K562 (cell line): ENCODE measurements around the gene MT1X. TPM values are rescaled to one million over a fixed set of nuclear protein-coding genes. Genes with fewer than 3 reads are reported as not detected.

Experiments
- ATAC-seq: fragments of 200-7000 bp; cut with Tn5 transposase; 3 replicates; pipeline ENCODE4 v1.9.1; 2020; ENCODE audit warnings: moderate library complexity
- BruUV-seq: library from RNA; stranded (reverse); fragments of 400-500 nt; replicated peaks from 2 replicates; lab custom pipeline; 2021; lab: Mats Ljungman, UMichigan
- CTCF ChIA-PET: fragments of 300-600 bp; formaldehyde crosslinking; extraction: SDS; loops from one replicate; lab custom pipeline; 2021; ENCODE audit warnings: low intra/inter-chr PET ratio; lab: Yijun Ruan, JAX
- POLR2A ChIA-PET: fragments of 300-600, 350-650 bp; sonication (Branson Sonifier 250); formaldehyde crosslinking; extraction: SDS; loops from one replicate; lab custom pipeline; 2021; ENCODE audit warnings: antibody characterized with exemption, inconsistent platforms; lab: Yijun Ruan, JAX
- DNase-seq, 4 experiments: peaks; one replicate each; pipeline versions ENCODE4 v3.0.0 to v3.0.0-alpha.2; 2011 to 2018; ENCODE audit warnings: low spot score in 3 of 4, mixed read lengths in 3 of 4; ENCODE audit errors: extremely low read depth in 1 of 4
- FAIRE-seq: peaks from 2 replicates; lab custom pipeline; 2011; peaks lifted over from hg19 to GRCh38; lab: Jason Lieb, UNC
- H2AFZ ChIP-seq: 2 replicates; pipeline ENCODE4 v1.6.0; 2011; ENCODE audit warnings: low read depth, low read length, control low read depth, inconsistent platforms
- H3K27ac ChIP-seq: fragments of 200-600 bp; 3 replicates; pipeline ENCODE4 v1.8.0; 2011; ENCODE audit warnings: low read depth, mild to moderate bottlenecking, control low read depth, inconsistent platforms, low read length, moderate library complexity, mixed read lengths; ENCODE audit errors: extremely low read depth
- H3K27me3 ChIP-seq, 2 experiments: fragments of 300-600 bp in 1 of 2; 2 replicates in 1 of 2; 3 replicates in 1 of 2; pipeline versions ENCODE4 v1.6.0 to v1.8.0; 2011; ENCODE audit warnings: inconsistent platforms in 2 of 2, low read length in 2 of 2, mild to moderate bottlenecking in 1 of 2, mixed read lengths in 1 of 2, moderate library complexity in 1 of 2; ENCODE audit not compliant: control insufficient read depth in 2 of 2, insufficient read depth in 2 of 2
- H3K36me3 ChIP-seq: fragments of 300-600 bp; 3 replicates; pipeline ENCODE4 v1.8.0; 2011; ENCODE audit warnings: mild to moderate bottlenecking, low read length, inconsistent platforms; ENCODE audit not compliant: control insufficient read depth, insufficient read depth
- H3K4me1 ChIP-seq, 2 experiments: fragments of 200-600 bp in 1 of 2; replicated peaks in 1 of 2; 2 replicates in 1 of 2; 3 replicates in 1 of 2; pipeline versions ENCODE4 v1.5.1 to v1.8.0; 2011; ENCODE audit warnings: inconsistent platforms in 2 of 2, low read length in 2 of 2, mild to moderate bottlenecking in 1 of 2, mixed read lengths in 1 of 2, moderate library complexity in 1 of 2; ENCODE audit not compliant: control insufficient read depth in 2 of 2, insufficient read depth in 2 of 2
- H3K4me2 ChIP-seq: 2 replicates; pipeline ENCODE4 v1.6.1; 2011; ENCODE audit warnings: low read length, control low read depth, inconsistent platforms, mixed read lengths; ENCODE audit not compliant: insufficient read depth
- H3K4me3 ChIP-seq: fragments of 200-600 bp; sonication (generic), shearing (Covaris generic); 2 replicates; pipeline ENCODE4 v1.5.1; 2016; ENCODE audit warnings: control low read depth, inconsistent platforms
- H3K79me2 ChIP-seq: fragments of 200-600 bp; 3 replicates; pipeline ENCODE4 v1.8.0; 2011; ENCODE audit warnings: low read length, inconsistent platforms; ENCODE audit not compliant: control insufficient read depth, insufficient read depth
- H3K9ac ChIP-seq, 2 experiments: 2 replicates each; pipeline versions ENCODE4 v1.6.0 to v1.6.1; 2011; ENCODE audit warnings: low read depth in 2 of 2, low read length in 2 of 2, control low read depth in 1 of 2, inconsistent platforms in 1 of 2, mild to moderate bottlenecking in 1 of 2, mixed read lengths in 1 of 2; ENCODE audit not compliant: insufficient read depth in 1 of 2
- H3K9me1 ChIP-seq: one replicate; pipeline ENCODE4 v1.6.0; 2011; ENCODE audit warnings: inconsistent platforms, mild to moderate bottlenecking, low read length, moderate library complexity; ENCODE audit not compliant: control insufficient read depth, insufficient read depth
- H3K9me3 ChIP-seq: replicated peaks from 2 replicates; pipeline ENCODE4 v1.5.1; 2011; ENCODE audit warnings: low read depth, low read length, inconsistent platforms; ENCODE audit not compliant: control insufficient read depth, insufficient read depth
- H4K20me1 ChIP-seq: replicated peaks from 2 replicates; pipeline ENCODE4 v1.6.1; 2011; ENCODE audit warnings: low read length, inconsistent platforms, mixed read lengths; ENCODE audit not compliant: control insufficient read depth, insufficient read depth
- BRCA1 ChIP-seq, 2 experiments: fragments of 450-650 bp in 1 of 2; sonication (generic) in 1 of 2; formaldehyde crosslinking in 1 of 2; IDR thresholded peaks; 2 replicates each; pipeline versions ENCODE4 v1.5.0 to v1.6.1; 2017 to 2020; ENCODE audit warnings: mild to moderate bottlenecking in 1 of 2, missing genetic modification reagents in 1 of 2
- EGR1 ChIP-seq: fragments of 450-650 bp; conservative IDR thresholded peaks from 2 replicates; pipeline ENCODE4 v1.6.1; 2017; ENCODE audit warnings: mild to moderate bottlenecking
- KAT7 ChIP-seq: sonication (generic); formaldehyde crosslinking; IDR thresholded peaks from 2 replicates; pipeline ENCODE4 v1.8.0; 2022; ENCODE audit warnings: missing genetic modification reagents, mild to moderate bottlenecking, borderline replicate concordance
- KDM2B ChIP-seq: fragments of 250-450 bp; sonication (Bioruptor Pico); IDR thresholded peaks from 2 replicates; pipeline ENCODE4 v1.8.0; 2021; ENCODE audit warnings: mild to moderate bottlenecking, moderate library complexity
- NFRKB ChIP-seq: fragments of 450-650 bp; IDR thresholded peaks from 2 replicates; pipeline ENCODE4 v1.6.1; 2016; ENCODE audit warnings: low read depth
- SMARCB1 ChIP-seq: IDR thresholded peaks from 2 replicates; pipeline ENCODE4 v1.6.1; 2011; ENCODE audit warnings: improper control_type of control experiment, low read depth; ENCODE audit not compliant: insufficient read length
- STAG1 ChIP-seq: sonication (generic); formaldehyde crosslinking; IDR thresholded peaks from 2 replicates; pipeline ENCODE4 v1.5.0; 2020; ENCODE audit warnings: missing genetic modification reagents, borderline replicate concordance
- TCF3 ChIP-seq: sonication (generic); formaldehyde crosslinking; IDR thresholded peaks from 2 replicates; pipeline ENCODE4 v1.4.0; 2020; ENCODE audit warnings: mild to moderate bottlenecking, missing genetic modification reagents
- TFAM ChIP-seq: fragments of 250-450 bp; sonication (Bioruptor Pico); conservative IDR thresholded peaks from 2 replicates; pipeline ENCODE4 v1.5.0; 2021; ENCODE audit warnings: mild to moderate bottlenecking, moderate library complexity
- ZZZ3 ChIP-seq: fragments of 450-650 bp; IDR thresholded peaks from 2 replicates; pipeline ENCODE4 v1.6.1; 2016; ENCODE audit warnings: antibody characterized with exemption, mild to moderate bottlenecking, moderate library complexity
- WGBS: fragments of 100-300 bp; shearing (Covaris generic); methylation state at CpG from one replicate; pipeline ENCODE4 v1.1.6; 2016; ENCODE audit warnings: low coverage, mixed read lengths; ENCODE audit not compliant: insufficient coverage; ENCODE audit errors: missing lambda C conversion rate; 5-methylcytosine and 5-hydroxymethylcytosine counted together
- in situ Hi-C: fragments of 300-500 bp; cut with MboI; formaldehyde crosslinking; loops from 4 replicates; pipeline ENCODE4 v1.15.0; 2018; ENCODE audit warnings: inconsistent platforms, mixed read lengths
- intact Hi-C: fragments of 100-400 bp; cut with micrococcal nuclease; formaldehyde crosslinking; loops from 2 replicates; pipeline ENCODE4 v1.14.2; 2022
- polyA plus RNA-seq, 8 experiments: library from polyadenylated mRNA; depleted of rRNA in 4 of 8; stranded (reverse) in 5 of 8; unstranded in 3 of 8; fragments of >200 nt; fragmentation: Nextera tagmentation in 2 of 8; fragmentation: Illumina TruSeq in 1 of 8; extraction: Ambion mirVana in 2 of 8; extraction: Trizol in 1 of 8; gene quantifications; 2 replicates each; pipeline versions ENCODE4 v1.2.1 to v1.2.3, GENCODE V29; 2011 to 2014; ENCODE audit warnings: inconsistent platforms in 1 of 8, missing spikeins in 1 of 8
- total RNA-seq, 7 experiments: library from RNA; depleted of rRNA in 6 of 7; stranded (reverse); fragments of >200 nt in 6 of 7; fragmentation: Illumina TruSeq in 2 of 7; extraction: Trizol in 2 of 7; gene quantifications; 2 replicates each; pipeline versions ENCODE4 v1.2.1 to v1.2.3, GENCODE V29; 2011 to 2021; ENCODE audit warnings: low replicate concordance in 1 of 7
- TF ChIP-seq, protein P1 (sequence below): fragments of 450-650 bp; IDR thresholded peaks from 2 replicates; pipeline ENCODE4 v1.6.1; 2018; ENCODE audit not compliant: partially characterized antibody

Gene MT1X
- total and polyA plus RNA-seq, 9 of the 15 experiments (the other 6 are each of a cell fraction or from before 2014, with no cell fraction given), result 4.9 to 22.8 (median 8.7) TPM

DNA sequence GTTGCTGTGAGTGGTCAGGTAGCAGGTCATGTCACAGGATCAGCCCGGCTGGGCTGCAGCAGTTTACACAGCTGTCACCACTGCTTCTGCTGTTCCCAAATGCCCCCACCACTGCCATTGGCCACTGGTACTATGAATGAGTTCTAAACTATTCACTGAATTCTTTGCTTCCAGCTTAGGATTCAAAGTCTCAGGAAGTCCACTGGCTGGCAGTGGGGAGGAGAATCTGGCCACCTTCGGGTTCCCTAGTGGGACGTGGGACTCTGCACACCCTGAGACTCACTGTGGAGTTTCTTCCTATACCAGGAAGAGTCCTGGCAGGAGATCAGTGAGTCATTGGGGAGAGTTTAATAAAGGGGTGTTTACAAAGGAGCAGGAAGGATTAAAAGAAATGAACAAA, 6.9 kb downstream of the MT1X start:
- no peak for FAIRE-seq
- POLR2A ChIA-PET, result interaction anchor here (1.0 kb wide), 1 partner anchor 78 kb away, joined by 3 read pairs; no protein-coding TSS in a partner anchor

More for the DNA sequence above, 6.9 kb downstream of the MT1X start:
- Histone ChIP-seq H3K4me3 (no peak overlapping the region), H3K9ac (no peak overlapping the region), H3K27ac (no peak overlapping the region), H3K9me3 (no peaks in the 10 kb centered on the region), H3K4me2 (no peak overlapping the region), H3K9me1 (no peaks in the 10 kb centered on the region), H2AFZ (no peak overlapping the region), H4K20me1 (no peaks in the 10 kb centered on the region), H3K79me2 (no peaks in the 10 kb centered on the region), H3K36me3 (no peaks in the 10 kb centered on the region), H3K27me3 (peaks cover 7 to 36% of the 10 kb centered on the region in 2 experiments; a peak in 4 of 5 replicates), H3K4me1 (no peaks in the 10 kb centered on the region; a peak in 1 of 5 replicates)
- DNase-seq (no peak), ATAC-seq (no peak)
- no peak for TF ChIP-seq TFAM (CRISPR knock-in tag)
- TF ChIP-seq ZZZ3, result no peak
- TF ChIP-seq NFRKB, result no peak
- TF ChIP-seq KDM2B (CRISPR knock-in tag), result no peak
- TF ChIP-seq BRCA1 (IDR thresholded peaks at IDR 0.05), result no peak
- TF ChIP-seq BRCA1 (CRISPR knock-in tag; IDR thresholded peaks at IDR 0.05), result no peak
- no peak for TF ChIP-seq EGR1
- TF ChIP-seq, protein P1, sequence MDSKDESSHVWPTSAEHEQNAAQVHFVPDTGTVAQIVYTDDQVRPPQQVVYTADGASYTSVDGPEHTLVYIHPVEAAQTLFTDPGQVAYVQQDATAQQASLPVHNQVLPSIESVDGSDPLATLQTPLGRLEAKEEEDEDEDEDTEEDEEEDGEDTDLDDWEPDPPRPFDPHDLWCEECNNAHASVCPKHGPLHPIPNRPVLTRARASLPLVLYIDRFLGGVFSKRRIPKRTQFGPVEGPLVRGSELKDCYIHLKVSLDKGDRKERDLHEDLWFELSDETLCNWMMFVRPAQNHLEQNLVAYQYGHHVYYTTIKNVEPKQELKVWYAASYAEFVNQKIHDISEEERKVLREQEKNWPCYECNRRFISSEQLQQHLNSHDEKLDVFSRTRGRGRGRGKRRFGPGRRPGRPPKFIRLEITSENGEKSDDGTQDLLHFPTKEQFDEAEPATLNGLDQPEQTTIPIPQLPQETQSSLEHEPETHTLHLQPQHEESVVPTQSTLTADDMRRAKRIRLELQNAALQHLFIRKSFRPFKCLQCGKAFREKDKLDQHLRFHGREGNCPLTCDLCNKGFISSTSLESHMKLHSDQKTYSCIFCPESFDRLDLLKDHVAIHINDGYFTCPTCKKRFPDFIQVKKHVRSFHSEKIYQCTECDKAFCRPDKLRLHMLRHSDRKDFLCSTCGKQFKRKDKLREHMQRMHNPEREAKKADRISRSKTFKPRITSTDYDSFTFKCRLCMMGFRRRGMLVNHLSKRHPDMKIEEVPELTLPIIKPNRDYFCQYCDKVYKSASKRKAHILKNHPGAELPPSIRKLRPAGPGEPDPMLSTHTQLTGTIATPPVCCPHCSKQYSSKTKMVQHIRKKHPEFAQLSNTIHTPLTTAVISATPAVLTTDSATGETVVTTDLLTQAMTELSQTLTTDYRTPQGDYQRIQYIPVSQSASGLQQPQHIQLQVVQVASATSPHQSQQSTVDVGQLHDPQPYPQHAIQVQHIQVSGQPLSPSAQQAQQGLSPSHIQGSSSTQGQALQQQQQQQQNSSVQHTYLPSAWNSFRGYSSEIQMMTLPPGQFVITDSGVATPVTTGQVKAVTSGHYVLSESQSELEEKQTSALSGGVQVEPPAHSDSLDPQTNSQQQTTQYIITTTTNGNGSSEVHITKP, result no peak
- TF ChIP-seq TCF3, result no peak
- no peak for TF ChIP-seq STAG1
- TF ChIP-seq KAT7 (CRISPR knock-in tag), result no peak
- no peak for TF ChIP-seq SMARCB1
- CTCF ChIA-PET, result no interaction called here
- no TSS peak for BruUV-seq
- in situ Hi-C loops (no loop called here), intact Hi-C loops (no loop called here)
- WGBS, result 0% methylated on average over 3 of the region's 3 CpGs
